K562 (cell line): Measurements from ENCODE around the gene ANK3. TPM values are rescaled to one million over a fixed set of nuclear protein-coding genes. Genes with fewer than 3 reads are reported as not detected.

ENCODE experiments used
- CREB3 ChIP-seq: fragments of 450-650 bp; conservative IDR thresholded peaks from 2 replicates; pipeline ENCODE4 v1.6.1; 2016; ENCODE audit warnings: missing genetic modification characterization, low read depth, mild to moderate bottlenecking, missing compliant biosample characterization, moderate library complexity
- EP400 ChIP-seq: fragments of 450-650 bp; IDR thresholded peaks from 2 replicates; pipeline ENCODE4 v1.6.1; 2017; ENCODE audit warnings: antibody characterized with exemption, mild to moderate bottlenecking, moderate library complexity
- ESRRB ChIP-seq: fragments of 250-450 bp; sonication (Bioruptor Pico); IDR thresholded peaks from 2 replicates; pipeline ENCODE4 v1.5.0; 2020; ENCODE audit warnings: mild to moderate bottlenecking, moderate library complexity, borderline replicate concordance
- FOSL1 ChIP-seq: fragments of 200-800 bp; sonication (Bioruptor generic); conservative IDR thresholded peaks from 2 replicates; pipeline ENCODE4 v1.6.1; 2016; ENCODE audit warnings: missing genetic modification characterization, missing compliant biosample characterization
- FOXO4 ChIP-seq: fragments of 450-650 bp; formaldehyde crosslinking; IDR thresholded peaks from 2 replicates; pipeline ENCODE4 v1.4.0; 2020; ENCODE audit warnings: mild to moderate bottlenecking, moderate library complexity
- HDAC2 ChIP-seq: fragments of 450-650 bp; IDR thresholded peaks from 2 replicates; pipeline ENCODE4 v1.6.1; 2016; ENCODE audit warnings: mild to moderate bottlenecking
- HMBOX1 ChIP-seq: sonication (generic); IDR thresholded peaks from 2 replicates; pipeline ENCODE4 v1.6.1; 2016
- TAF7 ChIP-seq: fragments of 450-650 bp; IDR thresholded peaks from 2 replicates; pipeline ENCODE4 v1.6.1; 2016; ENCODE audit warnings: missing genetic modification characterization, missing compliant biosample characterization
- ZBTB9 ChIP-seq: fragments of 450-650 bp; formaldehyde crosslinking; IDR thresholded peaks from 2 replicates; pipeline ENCODE4 v1.4.0; 2020; ENCODE audit warnings: mild to moderate bottlenecking, moderate library complexity
- ZNF143 ChIP-seq: sonication (generic); formaldehyde crosslinking; IDR thresholded peaks from 2 replicates; pipeline ENCODE4 v1.9.0; 2022; ENCODE audit warnings: mild to moderate bottlenecking, missing genetic modification reagents
- ZNF175 ChIP-seq: fragments of 200-800 bp; sonication (Bioruptor generic); IDR thresholded peaks from 2 replicates; pipeline ENCODE4 v1.6.1; 2016; ENCODE audit warnings: low read depth, mild to moderate bottlenecking, missing genetic modification characterization, missing compliant biosample characterization
- ZNF239 ChIP-seq: fragments of 250-450 bp; sonication (Bioruptor Pico); IDR thresholded peaks from 2 replicates; pipeline ENCODE4 v1.4.0; 2020; ENCODE audit warnings: mild to moderate bottlenecking
- ZNF431 ChIP-seq: sonication (generic); formaldehyde crosslinking; IDR thresholded peaks from 2 replicates; pipeline ENCODE4 v1.8.0; 2022; ENCODE audit warnings: mild to moderate bottlenecking, missing genetic modification reagents
- ZNF717 ChIP-seq: fragments of 250-450 bp; sonication (Bioruptor Pico); IDR thresholded peaks from 2 replicates; pipeline ENCODE4 v1.5.0; 2021
- ZNF778 ChIP-seq: fragments of 450-650 bp; formaldehyde crosslinking; IDR thresholded peaks from 2 replicates; pipeline ENCODE4 v1.4.0; 2020; ENCODE audit warnings: mild to moderate bottlenecking, moderate library complexity
- polyA plus RNA-seq, 8 experiments: library from polyadenylated mRNA; depleted of rRNA in 4 of 8; stranded (reverse) in 5 of 8; unstranded in 3 of 8; fragments of >200 nt; fragmentation: Nextera tagmentation in 2 of 8; fragmentation: Illumina TruSeq in 1 of 8; extraction: Ambion mirVana in 2 of 8; extraction: Trizol in 1 of 8; gene quantifications; 2 replicates each; pipeline versions ENCODE4 v1.2.1 to v1.2.3, GENCODE V29; 2011 to 2014; ENCODE audit warnings: inconsistent platforms in 1 of 8, missing spikeins in 1 of 8
- total RNA-seq, 7 experiments: library from RNA; depleted of rRNA in 6 of 7; stranded (reverse); fragments of >200 nt in 6 of 7; fragmentation: Illumina TruSeq in 2 of 7; extraction: Trizol in 2 of 7; gene quantifications; 2 replicates each; pipeline versions ENCODE4 v1.2.1 to v1.2.3, GENCODE V29; 2011 to 2021; ENCODE audit warnings: low replicate concordance in 1 of 7
- TF ChIP-seq, protein P1 (sequence below): sonication (generic); formaldehyde crosslinking; IDR thresholded peaks from 2 replicates; pipeline ENCODE4 v1.8.1; 2023; ENCODE audit warnings: mild to moderate bottlenecking, missing genetic modification reagents

ANK3 gene
- total and polyA plus RNA-seq, 9 of the 15 experiments (the other 6 are each of a cell fraction or from before 2014, with no cell fraction given): 10.0 to 32.3 (median 17.9) TPM

DNA sequence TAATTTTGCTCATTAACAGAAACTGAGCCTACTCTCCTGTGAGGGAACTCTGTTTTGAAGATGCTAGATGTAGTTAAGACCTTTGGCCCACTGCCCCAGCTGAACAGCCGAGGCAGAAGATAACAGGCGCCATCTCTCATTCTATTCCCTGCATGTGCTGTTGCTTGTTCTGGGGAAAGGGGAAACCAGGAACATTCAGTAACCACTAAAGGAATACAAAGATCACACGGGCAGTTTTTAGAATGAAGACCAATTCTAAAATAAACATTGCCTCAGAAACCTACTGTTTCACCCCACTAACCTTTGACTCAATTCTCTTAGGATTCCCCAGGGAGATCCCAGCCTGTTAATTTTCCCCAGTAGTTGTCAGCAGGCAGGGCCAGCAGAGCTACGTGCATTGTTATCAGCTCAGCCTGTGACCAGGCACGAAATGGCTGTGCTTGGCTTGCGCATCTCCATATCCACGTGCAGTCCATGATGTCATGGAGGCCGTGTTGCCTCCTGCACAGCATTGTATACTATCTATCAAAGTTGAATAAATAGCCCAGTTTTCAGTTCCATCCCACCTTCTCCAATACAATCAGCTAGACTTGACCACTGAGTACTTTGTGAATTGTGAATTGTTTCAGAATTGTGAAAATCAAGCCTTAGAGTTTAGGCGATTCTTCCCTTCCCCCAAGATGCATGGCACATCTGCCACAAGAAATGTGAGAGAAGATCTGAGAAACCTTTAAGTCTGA is 36.0 kb downstream of the ANK3 start (continued):
- TF ChIP-seq CREB3 (tag) (peak; percentile 95), FOXO4 (CRISPR knock-in tag) (no peak), HDAC2 (0 out of 2 replicates have a peak, but pooled peaks have one; percentile 63), ZNF239 (CRISPR knock-in tag) (peak; percentile 61; the same call in 1 of the 2 replicates), EP400 (peak; percentile 82), ZNF717 (CRISPR knock-in tag) (no peak), ZNF175 (peak; percentile 83; the same call in 1 of the 2 replicates), TAF7 (tag) (peak; percentile 63; the same call in 1 of the 2 replicates), ZNF431 (CRISPR knock-in tag) (no peak), ZNF143 (CRISPR knock-in tag) (no peak), ESRRB (CRISPR knock-in tag) (no peak), ZNF778 (CRISPR knock-in tag) (no peak), FOSL1 (tag) (peak; percentile 68), HMBOX1 (no peak), ZBTB9 (CRISPR knock-in tag) (peak; percentile 91; the same call in 1 of the 2 replicates)
- TF ChIP-seq, protein P1, sequence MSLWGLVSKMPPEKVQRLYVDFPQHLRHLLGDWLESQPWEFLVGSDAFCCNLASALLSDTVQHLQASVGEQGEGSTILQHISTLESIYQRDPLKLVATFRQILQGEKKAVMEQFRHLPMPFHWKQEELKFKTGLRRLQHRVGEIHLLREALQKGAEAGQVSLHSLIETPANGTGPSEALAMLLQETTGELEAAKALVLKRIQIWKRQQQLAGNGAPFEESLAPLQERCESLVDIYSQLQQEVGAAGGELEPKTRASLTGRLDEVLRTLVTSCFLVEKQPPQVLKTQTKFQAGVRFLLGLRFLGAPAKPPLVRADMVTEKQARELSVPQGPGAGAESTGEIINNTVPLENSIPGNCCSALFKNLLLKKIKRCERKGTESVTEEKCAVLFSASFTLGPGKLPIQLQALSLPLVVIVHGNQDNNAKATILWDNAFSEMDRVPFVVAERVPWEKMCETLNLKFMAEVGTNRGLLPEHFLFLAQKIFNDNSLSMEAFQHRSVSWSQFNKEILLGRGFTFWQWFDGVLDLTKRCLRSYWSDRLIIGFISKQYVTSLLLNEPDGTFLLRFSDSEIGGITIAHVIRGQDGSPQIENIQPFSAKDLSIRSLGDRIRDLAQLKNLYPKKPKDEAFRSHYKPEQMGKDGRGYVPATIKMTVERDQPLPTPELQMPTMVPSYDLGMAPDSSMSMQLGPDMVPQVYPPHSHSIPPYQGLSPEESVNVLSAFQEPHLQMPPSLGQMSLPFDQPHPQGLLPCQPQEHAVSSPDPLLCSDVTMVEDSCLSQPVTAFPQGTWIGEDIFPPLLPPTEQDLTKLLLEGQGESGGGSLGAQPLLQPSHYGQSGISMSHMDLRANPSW (CRISPR knock-in tag): no peak
